RWPE2 (cell line): ENCODE results near the gene RPS6KL1.

ENCODE experiments used
- ATAC-seq: fragments of 200-7000 bp; cut with Tn5 transposase; 3 replicates; pipeline ENCODE4 v1.9.1; 2021; ENCODE audit warnings: low read depth
- DNase-seq: peaks from one replicate; pipeline ENCODE4 v3.0.0-alpha.2; 2020; ENCODE audit warnings: low spot score
- H3K27ac ChIP-seq: fragments of 450-650 bp; 2 replicates; pipeline ENCODE4 v1.5.1; 2017; ENCODE audit warnings: mild to moderate bottlenecking; ENCODE audit not compliant: poor library complexity, severe bottlenecking
- H3K27me3 ChIP-seq: fragments of 250-450 bp; sonication (Bioruptor Pico); 2 replicates; pipeline ENCODE4 v1.5.1; 2021; ENCODE audit warnings: mild to moderate bottlenecking, moderate library complexity; ENCODE audit not compliant: insufficient read depth, poor library complexity, severe bottlenecking
- H3K36me3 ChIP-seq: fragments of 250-450 bp; sonication (Bioruptor Pico); 2 replicates; pipeline ENCODE4 v1.5.1; 2020; ENCODE audit warnings: low read depth, mild to moderate bottlenecking, moderate library complexity
- H3K4me1 ChIP-seq: fragments of 250-450 bp; sonication (Bioruptor Pico); 2 replicates; pipeline ENCODE4 v1.5.1; 2021; ENCODE audit warnings: mild to moderate bottlenecking, moderate library complexity; ENCODE audit not compliant: insufficient read depth, poor library complexity, severe bottlenecking
- H3K4me3 ChIP-seq: fragments of 250-450 bp; sonication (Bioruptor Pico); 2 replicates; pipeline ENCODE4 v1.5.1; 2021; ENCODE audit warnings: mild to moderate bottlenecking, moderate library complexity; ENCODE audit not compliant: severe bottlenecking
- H3K9me3 ChIP-seq: fragments of 250-450 bp; sonication (Bioruptor Pico); 2 replicates; pipeline ENCODE4 v1.5.1; 2021; ENCODE audit warnings: mild to moderate bottlenecking, moderate library complexity; ENCODE audit not compliant: severe bottlenecking
- TF ChIP-seq, protein P1 (sequence below): fragments of 450-650 bp; IDR thresholded peaks from one replicate; pipeline ENCODE4 v1.5.1; 2017; ENCODE audit warnings: mild to moderate bottlenecking, moderate library complexity; ENCODE audit not compliant: poor library complexity, severe bottlenecking

The RPS6KL1 gene

DNA sequence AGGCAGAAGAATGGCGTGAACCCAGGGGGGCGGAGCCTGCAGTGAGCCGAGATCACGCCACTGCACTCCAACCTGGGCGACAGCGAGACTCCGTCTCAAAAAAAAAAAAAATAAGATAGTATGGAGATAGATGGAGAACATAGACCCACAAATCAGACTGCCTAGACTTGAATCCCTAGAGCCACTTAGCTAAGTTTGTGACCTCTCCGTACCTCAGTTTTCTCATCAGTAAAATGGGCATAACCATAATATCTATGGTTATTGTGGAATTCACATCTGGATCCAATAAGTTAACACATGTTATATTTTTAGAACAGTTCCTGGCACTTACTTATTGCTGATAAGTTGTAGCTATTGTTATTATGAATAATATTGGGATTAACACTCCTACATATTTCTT, 54.3 kb downstream of the RPS6KL1 start:
- TF ChIP-seq, protein P1, sequence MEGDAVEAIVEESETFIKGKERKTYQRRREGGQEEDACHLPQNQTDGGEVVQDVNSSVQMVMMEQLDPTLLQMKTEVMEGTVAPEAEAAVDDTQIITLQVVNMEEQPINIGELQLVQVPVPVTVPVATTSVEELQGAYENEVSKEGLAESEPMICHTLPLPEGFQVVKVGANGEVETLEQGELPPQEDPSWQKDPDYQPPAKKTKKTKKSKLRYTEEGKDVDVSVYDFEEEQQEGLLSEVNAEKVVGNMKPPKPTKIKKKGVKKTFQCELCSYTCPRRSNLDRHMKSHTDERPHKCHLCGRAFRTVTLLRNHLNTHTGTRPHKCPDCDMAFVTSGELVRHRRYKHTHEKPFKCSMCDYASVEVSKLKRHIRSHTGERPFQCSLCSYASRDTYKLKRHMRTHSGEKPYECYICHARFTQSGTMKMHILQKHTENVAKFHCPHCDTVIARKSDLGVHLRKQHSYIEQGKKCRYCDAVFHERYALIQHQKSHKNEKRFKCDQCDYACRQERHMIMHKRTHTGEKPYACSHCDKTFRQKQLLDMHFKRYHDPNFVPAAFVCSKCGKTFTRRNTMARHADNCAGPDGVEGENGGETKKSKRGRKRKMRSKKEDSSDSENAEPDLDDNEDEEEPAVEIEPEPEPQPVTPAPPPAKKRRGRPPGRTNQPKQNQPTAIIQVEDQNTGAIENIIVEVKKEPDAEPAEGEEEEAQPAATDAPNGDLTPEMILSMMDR = no peak
- Histone ChIP-seq H3K4me1 (no peaks in the 10 kb centered on the region), H3K36me3 (no peaks in the 10 kb centered on the region), H3K27ac (no peak overlapping the region), H3K4me3 (no peak overlapping the region), H3K9me3 (no peaks in the 10 kb centered on the region), H3K27me3 (no peaks in the 10 kb centered on the region)
- ATAC-seq = no peak
- no peak for DNase-seq

DNA sequence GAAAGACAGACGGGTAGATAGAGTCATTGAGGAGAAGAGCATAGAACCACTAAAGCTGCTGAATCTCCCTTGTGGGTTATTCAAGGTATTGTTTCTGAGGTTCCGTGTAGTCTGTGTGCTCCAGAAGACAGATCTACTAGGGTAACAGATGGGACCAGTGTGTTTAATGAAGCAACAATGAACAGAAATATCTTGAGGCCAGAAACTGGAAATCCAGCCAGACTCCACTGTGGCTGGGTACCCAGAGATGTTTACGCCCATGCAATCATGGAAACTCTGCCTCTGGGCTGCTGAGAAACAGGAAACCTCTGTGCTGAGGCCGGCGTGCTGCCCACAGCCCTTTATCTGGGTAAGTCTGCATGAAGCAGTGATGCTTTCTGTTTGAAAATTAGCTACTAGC, 55.4 kb downstream of the RPS6KL1 start:
- no peak overlapping the region for H3K27ac ChIP-seq
- ATAC-seq (no peak), DNase-seq (no peak)
- H3K36me3 ChIP-seq = no peaks in the 10 kb centered on the region
- H3K4me1 ChIP-seq = no peaks in the 10 kb centered on the region
- H3K4me3 ChIP-seq = no peak overlapping the region
- no peaks in the 10 kb centered on the region for H3K27me3 ChIP-seq
- H3K9me3 ChIP-seq = no peaks in the 10 kb centered on the region
- TF ChIP-seq, protein P1 = no peak

DNA sequence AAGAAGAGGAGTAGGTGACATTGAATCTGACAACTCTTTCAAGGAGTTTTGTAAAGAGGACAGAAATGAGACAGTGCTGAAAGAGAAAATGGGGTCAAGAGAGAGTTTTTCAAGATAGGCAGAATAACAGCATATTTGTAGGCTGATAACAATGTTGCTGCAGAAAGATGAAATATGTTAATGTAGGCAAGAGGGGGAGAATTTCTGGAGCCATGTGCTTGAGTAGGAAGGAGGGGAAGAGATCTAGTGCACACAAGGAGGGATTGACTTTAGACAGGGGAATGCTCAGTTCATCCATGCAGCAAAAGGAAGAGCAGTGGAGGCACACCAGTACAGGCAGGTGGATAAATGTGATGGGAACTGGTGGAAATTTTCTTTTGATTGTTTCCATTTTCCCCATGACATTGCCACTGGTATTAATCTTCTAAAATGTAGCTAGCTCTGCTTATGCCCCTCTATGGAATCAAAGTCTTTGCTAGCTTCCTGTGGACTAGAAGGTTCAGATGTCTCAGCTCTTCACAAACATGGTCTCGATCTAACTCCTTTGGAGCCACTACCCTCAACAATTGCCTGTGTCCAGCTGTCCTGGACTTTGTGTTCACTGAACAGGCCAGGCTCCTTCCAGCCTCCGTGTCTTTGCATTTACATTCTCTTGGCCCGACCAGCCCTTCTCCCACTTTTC, 56.2 kb downstream of the RPS6KL1 start:
- TF ChIP-seq, protein P1 = no peak
- DNase-seq (no peak), ATAC-seq (no peak)
- Histone ChIP-seq H3K4me1 (no peaks in the 10 kb centered on the region), H3K27me3 (no peaks in the 10 kb centered on the region), H3K36me3 (no peaks in the 10 kb centered on the region), H3K27ac (no peak overlapping the region), H3K9me3 (no peaks in the 10 kb centered on the region), H3K4me3 (no peak overlapping the region)

DNA sequence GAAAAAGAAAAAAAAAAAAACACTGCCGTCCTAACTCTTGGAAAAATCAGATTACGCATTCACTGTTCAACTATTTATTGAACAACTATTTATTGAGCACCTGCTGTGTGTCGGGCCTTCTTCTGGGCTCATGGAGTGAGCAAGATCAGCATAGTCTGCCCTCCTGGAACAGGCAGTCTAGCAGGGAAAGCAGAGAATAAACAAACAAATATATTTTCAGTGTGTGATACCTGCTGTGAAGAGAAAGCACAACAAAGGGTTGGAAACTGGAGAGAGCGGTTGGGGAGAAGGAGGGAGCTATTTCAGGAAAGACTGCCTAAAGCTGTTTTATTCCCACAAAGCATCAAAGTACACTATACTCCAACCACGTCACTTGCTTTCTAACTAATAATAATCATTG, 57.9 kb downstream of the RPS6KL1 start:
- H3K27ac ChIP-seq = no peak overlapping the region
- TF ChIP-seq, protein P1 = no peak
- H3K27me3 ChIP-seq = no peaks in the 10 kb centered on the region
- no peaks in the 10 kb centered on the region for H3K9me3 ChIP-seq
- no peak overlapping the region for H3K4me3 ChIP-seq
- no peaks in the 10 kb centered on the region for H3K4me1 ChIP-seq
- ATAC-seq = no peak
- no peaks in the 10 kb centered on the region for H3K36me3 ChIP-seq
- DNase-seq = no peak

DNA sequence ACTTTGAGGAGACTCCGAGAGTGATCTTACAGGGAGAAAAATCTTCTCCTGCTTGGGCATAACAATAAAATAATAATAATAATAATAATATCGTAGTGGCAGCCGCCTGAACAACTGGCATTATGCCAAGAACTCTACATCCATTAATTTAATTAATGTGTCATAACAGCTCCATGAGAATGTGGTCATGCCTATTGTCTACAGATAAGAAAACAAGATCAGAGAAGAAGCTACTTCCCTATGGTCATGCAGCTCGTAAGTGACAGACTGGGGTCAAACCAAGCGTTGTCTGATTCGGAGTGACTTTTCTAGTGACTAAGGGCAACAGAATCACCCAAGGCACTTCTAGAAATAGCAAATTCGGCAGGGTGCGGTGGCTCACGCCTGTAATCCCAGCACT, 58.9 kb downstream of the RPS6KL1 start:
- TF ChIP-seq, protein P1 = no peak
- Histone ChIP-seq H3K9me3 (no peaks in the 10 kb centered on the region), H3K27ac (no peak overlapping the region), H3K36me3 (no peaks in the 10 kb centered on the region), H3K4me1 (no peaks in the 10 kb centered on the region), H3K4me3 (no peak overlapping the region), H3K27me3 (no peaks in the 10 kb centered on the region)
- no peak for DNase-seq
- no peak for ATAC-seq
